DOHH2 (cell line): ENCODE measurements around the gene OR4D1.

Experiments
- CTCF ChIP-seq: fragments of 200-600 bp; sonication (generic); IDR thresholded peaks from one replicate; pipeline ENCODE4 v1.5.1; 2014; ENCODE audit warnings: antibody characterized with exemption, mild to moderate bottlenecking, low read depth, low read length; ENCODE audit not compliant: poor library complexity, severe bottlenecking
- EZH2phosphoT487 ChIP-seq: fragments of 200-600 bp; sonication (generic); IDR thresholded peaks from 2 replicates; pipeline ENCODE4 v1.6.1; 2017; ENCODE audit warnings: borderline replicate concordance, mild to moderate bottlenecking, antibody characterized with exemption, low read length, moderate library complexity, mixed read lengths

- TF ChIP-seq CTCF (no peak), EZH2phosphoT487 (no peak)
Measured at GRCh38 chr17:58204796-58205195, 56.6 kb downstream of the OR4D1 start.
